Measurements from ENCODE around the gene LOXL4. TPM values are rescaled to one million over a fixed set of nuclear protein-coding genes. Genes with fewer than 3 reads are reported as not detected.

The LOXL4 gene
- total RNA-seq, 3 donors from 2014 or later (not counting 1 experiment from before 2014, with no cell fraction given): 0.23 TPM; not detected in 2

- Histone ChIP-seq H3K36me3 (ENCODE audit: control insufficient read depth, insufficient read depth, low read length) (no peaks in the 10 kb centered on the region), H3K4me1 (ENCODE audit: control insufficient read depth, insufficient read depth, low read length) (peaks cover 9% of the 10 kb centered on the region), H3K27me3 (ENCODE audit: control insufficient read depth, insufficient read depth, low read length) (no peaks in the 10 kb centered on the region), H3K27ac (ENCODE audit: low read length) (no peak overlapping the region), H3K9me3 (ENCODE audit: control insufficient read depth, insufficient read depth, low read length) (no peaks in the 10 kb centered on the region), H3K4me3 (ENCODE audit: low read length) (no peak overlapping the region)
- Mint-ChIP-seq H3K4me1 (peaks cover 5% of the 10 kb centered on the region in 2 donors), H3K27me3 (ENCODE audit: low read depth in 2 of 2) (peaks cover 21 to 28% of the 10 kb centered on the region in 2 donors), H3K9me3 (no peaks in the 10 kb centered on the region), H3K27ac (no peak overlapping the region), H3K36me3 (no peaks in the 10 kb centered on the region), H3K4me3 (no peak overlapping the region)
- no peak for DNase-seq
- 71% methylated on average over 13 of the region's 13 CpGs for WGBS (ENCODE audit: insufficient coverage)
- no peak for TF ChIP-seq CTCF (IDR thresholded peaks at IDR 0.05)
- ATAC-seq: peak in 1 of 3 donors; percentile 4
- intact Hi-C loops (cut with micrococcal nuclease): no loop called here
Measured at GRCh38 chr10:98308669-98309365, 40.8 kb upstream of the LOXL4 start.

DNA sequence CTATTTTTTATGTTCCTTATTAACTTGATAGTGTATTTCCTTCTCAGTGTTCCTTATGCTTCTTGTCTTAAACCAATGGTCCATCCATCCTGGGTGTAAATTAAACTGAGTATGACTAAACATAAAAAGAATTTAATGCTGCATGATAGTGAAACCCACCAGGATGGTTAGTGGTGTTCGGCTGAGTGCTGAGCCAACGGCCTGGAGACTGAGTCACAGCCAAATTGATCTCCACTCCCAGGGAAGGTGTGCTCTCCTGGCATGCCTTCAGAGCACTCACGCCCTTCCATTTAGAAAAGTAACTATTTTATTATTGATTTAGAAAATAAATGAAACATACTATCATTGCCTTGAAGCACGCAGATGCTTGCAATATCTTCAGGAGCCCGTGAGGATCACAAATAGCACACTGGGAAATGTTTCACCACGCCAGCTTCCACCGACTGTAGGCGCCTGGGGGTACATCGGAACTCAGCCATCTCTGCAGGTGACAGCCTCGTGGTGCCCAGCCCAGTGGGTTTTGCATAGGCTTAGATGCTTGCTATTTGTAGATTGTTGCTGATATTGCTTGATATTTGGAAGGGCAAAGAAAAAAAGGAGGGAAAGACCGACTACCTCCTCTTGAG, 40.0 kb upstream of the LOXL4 start:
- Mint-ChIP-seq H3K4me3 (no peak overlapping the region), H3K27ac (no peak overlapping the region), H3K4me1 (peaks cover 5% of the 10 kb centered on the region in 2 donors), H3K36me3 (no peaks in the 10 kb centered on the region), H3K27me3 (ENCODE audit: low read depth in 2 of 2) (peaks cover 21 to 28% of the 10 kb centered on the region in 2 donors), H3K9me3 (no peaks in the 10 kb centered on the region)
- H3K27ac ChIP-seq (ENCODE audit: low read length): no peak overlapping the region
- H3K36me3 ChIP-seq (ENCODE audit: control insufficient read depth, insufficient read depth, low read length): no peaks in the 10 kb centered on the region
- intact Hi-C loops (cut with micrococcal nuclease): no loop called here
- DNase-seq: no peak
- H3K4me1 ChIP-seq (ENCODE audit: control insufficient read depth, insufficient read depth, low read length): peaks cover 9% of the 10 kb centered on the region
- H3K27me3 ChIP-seq (ENCODE audit: control insufficient read depth, insufficient read depth, low read length): no peaks in the 10 kb centered on the region
- H3K9me3 ChIP-seq (ENCODE audit: control insufficient read depth, insufficient read depth, low read length): no peaks in the 10 kb centered on the region
- no peak overlapping the region for H3K4me3 ChIP-seq (ENCODE audit: low read length)
- no peak for TF ChIP-seq CTCF (IDR thresholded peaks at IDR 0.05)
- 92% methylated on average over 9 of the region's 11 CpGs for WGBS (ENCODE audit: insufficient coverage)
- ATAC-seq: no peak

DNA sequence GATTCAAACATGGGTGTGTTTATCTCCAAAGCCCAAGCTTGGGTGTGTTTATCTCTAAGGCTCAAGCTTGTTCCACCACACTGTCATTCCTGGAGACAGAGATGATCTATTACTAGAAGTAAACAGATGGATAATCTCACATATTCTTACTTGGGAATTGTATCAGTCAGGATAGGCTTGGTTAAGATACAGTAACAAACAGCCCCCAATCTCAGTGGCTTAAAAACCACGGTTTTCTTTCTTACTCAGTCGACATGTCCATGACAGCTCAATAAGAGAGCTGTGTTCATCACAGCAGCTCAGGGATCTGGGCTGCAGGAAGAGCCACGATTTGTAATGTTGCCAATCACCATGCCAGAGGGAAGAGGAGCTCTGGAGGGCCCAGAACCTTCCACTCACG, 38.5 kb upstream of the LOXL4 start:
- Histone ChIP-seq H3K9me3 (ENCODE audit: control insufficient read depth, insufficient read depth, low read length) (no peaks in the 10 kb centered on the region), H3K4me3 (ENCODE audit: low read length) (no peak overlapping the region), H3K4me1 (ENCODE audit: control insufficient read depth, insufficient read depth, low read length) (peaks cover 9% of the 10 kb centered on the region), H3K36me3 (ENCODE audit: control insufficient read depth, insufficient read depth, low read length) (no peaks in the 10 kb centered on the region), H3K27ac (ENCODE audit: low read length) (no peak overlapping the region), H3K27me3 (ENCODE audit: control insufficient read depth, insufficient read depth, low read length) (no peaks in the 10 kb centered on the region)
- DNase-seq: no peak
- no peaks in the 10 kb centered on the region for H3K9me3 Mint-ChIP-seq
- H3K36me3 Mint-ChIP-seq: no peaks in the 10 kb centered on the region
- peaks cover 5% of the 10 kb centered on the region in 2 donors for H3K4me1 Mint-ChIP-seq
- peaks cover 25 to 32% of the 10 kb centered on the region in 2 donors for H3K27me3 Mint-ChIP-seq (ENCODE audit: low read depth in 2 of 2)
- WGBS (ENCODE audit: insufficient coverage): 79% methylated on average over 4 of the region's 4 CpGs
- TF ChIP-seq CTCF (IDR thresholded peaks at IDR 0.05): no peak
- intact Hi-C loops (cut with micrococcal nuclease): no loop called here
- H3K4me3 Mint-ChIP-seq: no peak overlapping the region
- no peak overlapping the region for H3K27ac Mint-ChIP-seq
- ATAC-seq: no peak
